Spleen (tissue), 11 donors: ENCODE measurements around the gene ENTPD8. TPM values are rescaled to one million over a fixed set of nuclear protein-coding genes. Genes with fewer than 3 reads are reported as not detected.

Experiments
- DNase-seq: peaks from one replicate; pipeline ENCODE4 v3.0.0-alpha.2; 2020
- H3K27ac ChIP-seq, 8 donors: fragments of 200-600 bp; sonication (generic) in 7 of 8; 1 replicate in 4 of 8; 2 replicates in 4 of 8; pipeline versions ENCODE4 v1.5.0 to v1.8.0; 2016 to 2021; ENCODE audit warnings: inconsistent platforms in 4 of 8, mild to moderate bottlenecking in 4 of 8, moderate library complexity in 1 of 8
- H3K27me3 ChIP-seq, 7 donors: fragments of 200-600 bp; sonication (generic) in 6 of 7; replicated peaks in 1 of 7; 1 replicate in 4 of 7; 2 replicates in 3 of 7; pipeline versions ENCODE4 v1.5.0 to v1.8.0; 2016 to 2021; ENCODE audit warnings: inconsistent platforms in 3 of 7, mild to moderate bottlenecking in 1 of 7
- H3K36me3 ChIP-seq, 6 donors: fragments of 200-600 bp; sonication (generic) in 5 of 6; 1 replicate in 4 of 6; 2 replicates in 2 of 6; pipeline versions ENCODE4 v1.5.0 to v1.8.0; 2016 to 2021; ENCODE audit warnings: inconsistent platforms in 2 of 6
- H3K4me1 ChIP-seq, 6 donors: fragments of 200-600 bp; sonication (generic) in 5 of 6; 1 replicate in 3 of 6; 2 replicates in 3 of 6; pipeline versions ENCODE4 v1.5.0 to v1.8.0; 2016 to 2021; ENCODE audit warnings: inconsistent platforms in 3 of 6
- H3K4me3 ChIP-seq, 8 donors: fragments of 200-600 bp; sonication (generic) in 7 of 8; 1 replicate in 4 of 8; 2 replicates in 4 of 8; pipeline versions ENCODE4 v1.5.0 to v1.8.0; 2016 to 2021; ENCODE audit warnings: inconsistent platforms in 4 of 8, mild to moderate bottlenecking in 4 of 8, moderate library complexity in 2 of 8
- H3K9me3 ChIP-seq, 8 donors: fragments of 200-600 bp; sonication (generic) in 7 of 8; 1 replicate in 4 of 8; 2 replicates in 4 of 8; pipeline versions ENCODE4 v1.5.0 to v1.8.0; 2016 to 2021; ENCODE audit warnings: inconsistent platforms in 4 of 8
- POLR2A ChIP-seq, 3 donors: fragments of 450-650 bp; IDR thresholded peaks; one replicate each; pipeline ENCODE4 v1.5.1; 2017; ENCODE audit warnings: antibody characterized with exemption in 3 of 3, mild to moderate bottlenecking in 1 of 3
- POLR2AphosphoS5 ChIP-seq, 3 donors: sonication (generic); formaldehyde crosslinking; IDR thresholded peaks; one replicate each; pipeline ENCODE4 v1.5.1; 2017; ENCODE audit warnings: antibody characterized with exemption in 3 of 3
- WGBS, 5 donors: extraction: QIAGEN DNeasy Blood & Tissue Kit in 3 of 5; methylation state at CpG; one replicate each; pipeline versions ENCODE4 v1.1.5 to v1.1.7; 2013 to 2018; 5-methylcytosine and 5-hydroxymethylcytosine counted together
- intact Hi-C: fragments of 100-400 bp; cut with DNase I; formaldehyde crosslinking; loops from one replicate; pipeline ENCODE4 v1.15.0; 2023; ENCODE audit warnings: low total_unique reads
- polyA plus RNA-seq, 3 donors: library from polyadenylated mRNA; stranded (reverse); fragments of 200-250 nt; gene quantifications; one replicate each; pipeline ENCODE4 v1.2.1, GENCODE V29; 2013
- total RNA-seq, 7 donors: library from RNA; depleted of rRNA in 3 of 7; stranded (reverse); fragments of >200 nt in 3 of 7; fragmentation: NEBNext Ultra II Directional in 4 of 7; extraction: Animal tissue kit (Norgen Biotek cat#: 25700) in 4 of 7; gene quantifications; one replicate each; pipeline versions ENCODE4 v1.1.0 to v1.2.1, GENCODE V29; 2016 to 2021
- TF ChIP-seq, protein P1 (sequence below), 11 experiments: fragments of 200-600 bp in 7 of 11; fragments of 450-650 bp in 4 of 11; sonication (generic) in 4 of 11; IDR thresholded peaks in 8 of 11; conservative IDR thresholded peaks in 3 of 11; 1 replicate in 7 of 11; 2 replicates in 4 of 11; pipeline versions ENCODE4 v1.4.0 to v1.8.0; 2016 to 2021; ENCODE audit warnings: antibody characterized with exemption in 11 of 11, inconsistent platforms in 4 of 11, mild to moderate bottlenecking in 1 of 11
- donor health status: healthy with polysubstance abuse.
- donor health status: DM: no; HTN: no; CAD: no; lungs with moderate emphysema.
- donor health status: DM: no; HTN: no; CAD: no.
- donor health status: Bipolar disorder and iron deficiency.
- donor health status: healthy.
- donor health status: DM: no; HTN: no; CAD: no.
- donor health status: DM: yes; HTN: yes; CAD: no.

ENTPD8 gene
- total and polyA plus RNA-seq, 10 donors: 0.07 to 0.37 (median 0.18) TPM; not detected in 4

DNA sequence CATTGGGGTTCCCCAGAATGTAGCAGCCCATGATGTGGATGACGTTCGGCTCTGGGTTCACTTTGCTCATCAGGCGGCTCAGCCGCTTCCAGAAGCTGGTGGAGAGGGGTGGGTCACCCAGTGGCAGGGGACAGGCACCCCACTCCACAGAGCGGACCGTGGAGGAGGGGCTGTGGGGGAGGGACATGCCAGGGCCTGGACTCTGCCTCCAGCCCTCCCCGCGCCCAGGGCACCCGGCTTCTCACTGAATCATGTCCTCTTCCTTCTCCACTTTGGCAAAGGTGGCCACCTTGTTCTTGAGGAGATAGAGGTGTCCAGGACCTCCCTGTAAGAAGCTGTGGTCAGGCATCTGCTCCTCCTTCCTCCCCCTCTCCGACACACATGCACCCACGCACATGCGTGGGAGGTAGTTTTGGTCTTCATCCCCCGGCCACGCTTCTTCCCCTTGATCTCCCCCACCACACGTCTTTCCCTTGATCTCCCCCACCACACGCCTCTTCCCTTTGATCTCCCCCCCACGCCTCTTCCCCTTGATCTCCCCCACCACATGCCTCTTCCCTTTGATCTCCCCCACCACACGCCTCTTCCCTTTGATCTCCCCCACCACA, 8.9 kb upstream of the ENTPD8 start:
- intact Hi-C loops: no loop called here
- H3K4me1 ChIP-seq: peaks cover 11 to 52% (median 37%) of the 10 kb centered on the region in 6 donors
- H3K27me3 ChIP-seq: peaks cover 0 to 9% (median 0%) of the 10 kb centered on the region in 7 donors

GRCh38 chr9:137449081-137449844, 8.1 kb upstream of the ENTPD8 start:
- Histone ChIP-seq H3K36me3 (peaks cover 0 to 27% (median 8%) of the 10 kb centered on the region in 6 donors), H3K4me1 (peaks cover 7 to 49% (median 31%) of the 10 kb centered on the region in 6 donors), H3K4me3 (no peak overlapping the region), H3K27ac (no peak overlapping the region), H3K27me3 (peaks cover 0 to 15% (median 0%) of the 10 kb centered on the region in 7 donors), H3K9me3 (no peaks in the 10 kb centered on the region)
- 86 to 92% (median 91%) methylated on average over 22 to 36 of the region's 36 CpGs for WGBS, 5 donors
- DNase-seq: peak; percentile 77
- intact Hi-C loops: no loop called here
- TF ChIP-seq, protein P1, sequence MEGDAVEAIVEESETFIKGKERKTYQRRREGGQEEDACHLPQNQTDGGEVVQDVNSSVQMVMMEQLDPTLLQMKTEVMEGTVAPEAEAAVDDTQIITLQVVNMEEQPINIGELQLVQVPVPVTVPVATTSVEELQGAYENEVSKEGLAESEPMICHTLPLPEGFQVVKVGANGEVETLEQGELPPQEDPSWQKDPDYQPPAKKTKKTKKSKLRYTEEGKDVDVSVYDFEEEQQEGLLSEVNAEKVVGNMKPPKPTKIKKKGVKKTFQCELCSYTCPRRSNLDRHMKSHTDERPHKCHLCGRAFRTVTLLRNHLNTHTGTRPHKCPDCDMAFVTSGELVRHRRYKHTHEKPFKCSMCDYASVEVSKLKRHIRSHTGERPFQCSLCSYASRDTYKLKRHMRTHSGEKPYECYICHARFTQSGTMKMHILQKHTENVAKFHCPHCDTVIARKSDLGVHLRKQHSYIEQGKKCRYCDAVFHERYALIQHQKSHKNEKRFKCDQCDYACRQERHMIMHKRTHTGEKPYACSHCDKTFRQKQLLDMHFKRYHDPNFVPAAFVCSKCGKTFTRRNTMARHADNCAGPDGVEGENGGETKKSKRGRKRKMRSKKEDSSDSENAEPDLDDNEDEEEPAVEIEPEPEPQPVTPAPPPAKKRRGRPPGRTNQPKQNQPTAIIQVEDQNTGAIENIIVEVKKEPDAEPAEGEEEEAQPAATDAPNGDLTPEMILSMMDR (IDR thresholded peaks at IDR 0.05 in 8 of 11, conservative IDR thresholded peaks at IDR 0.05 in 3 of 11): no peak
- TF ChIP-seq POLR2A (IDR thresholded peaks at IDR 0.05) (no peak), POLR2AphosphoS5 (IDR thresholded peaks at IDR 0.05) (peak in 1 of 3 donors; percentile 37)

More for the DNA sequence above, 8.9 kb upstream of the ENTPD8 start:
- peak; percentile 71 for DNase-seq
- H3K36me3 ChIP-seq: peaks cover 0 to 27% (median 8%) of the 10 kb centered on the region in 6 donors
- peak overlapping the region in 1 of 8 donors; percentile 40 for H3K27ac ChIP-seq
- WGBS, 5 donors: 70 to 76% (median 73%) methylated on average over 18 of the region's 18 CpGs
- no peak for TF ChIP-seq POLR2AphosphoS5 (IDR thresholded peaks at IDR 0.05)
- no peak for TF ChIP-seq POLR2A (IDR thresholded peaks at IDR 0.05)
- TF ChIP-seq, protein P1 (IDR thresholded peaks at IDR 0.05 in 8 of 11, conservative IDR thresholded peaks at IDR 0.05 in 3 of 11): no peak
- H3K4me3 ChIP-seq: no peak overlapping the region
- H3K9me3 ChIP-seq: no peaks in the 10 kb centered on the region

DNA sequence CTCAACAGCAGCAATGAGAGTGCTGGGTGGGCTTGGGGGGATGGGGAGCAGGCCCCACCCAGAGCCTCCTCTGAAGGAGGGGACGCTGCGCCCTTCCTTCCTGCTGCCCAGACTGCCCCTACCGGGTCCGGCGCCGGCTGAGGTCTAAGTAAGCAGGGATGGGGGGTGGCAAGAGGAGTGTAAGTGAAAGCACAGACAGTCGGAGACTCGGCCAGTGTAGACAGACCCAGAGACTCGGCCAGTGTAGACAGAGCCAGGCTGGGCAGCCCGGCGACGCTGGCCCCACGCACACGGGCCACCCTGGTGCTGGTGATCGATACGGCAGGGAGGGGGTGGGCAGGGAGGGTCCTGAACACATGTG, 7.4 kb upstream of the ENTPD8 start:
- peak; percentile 69 for DNase-seq
- Histone ChIP-seq H3K27me3 (peaks cover 0 to 22% (median 6%) of the 10 kb centered on the region in 7 donors), H3K9me3 (no peaks in the 10 kb centered on the region), H3K27ac (no peak overlapping the region), H3K4me3 (no peak overlapping the region), H3K4me1 (peaks cover 7 to 44% (median 27%) of the 10 kb centered on the region in 6 donors), H3K36me3 (peaks cover 0 to 27% (median 8%) of the 10 kb centered on the region in 6 donors)
- intact Hi-C loops: no loop called here
- TF ChIP-seq POLR2AphosphoS5 (IDR thresholded peaks at IDR 0.05): no peak
- TF ChIP-seq, protein P1 (IDR thresholded peaks at IDR 0.05 in 8 of 11, conservative IDR thresholded peaks at IDR 0.05 in 3 of 11): no peak
- no peak for TF ChIP-seq POLR2A (IDR thresholded peaks at IDR 0.05)
- WGBS, 5 donors: 89 to 94% (median 90%) methylated on average over 14 to 16 of the region's 16 CpGs
